Stimulated activated CD4-positive, alpha-beta T cell treated with anti-CD3 and anti-CD28 coated beads, TNF-alpha, amount 100 ng/mL, for 48 hours (primary cell): ENCODE results near the gene DNASE1L1.

Experiments
- DNase-seq, 3 donors: peaks; one replicate each; pipeline ENCODE4 v3.0.0-alpha.2; 2020; ENCODE audit warnings: low read depth in 3 of 3

Gene DNASE1L1

GRCh38 chrX:154436374-154436982 lies 27.4 kb upstream of the DNASE1L1 start:
- no peak for DNase-seq

GRCh38 chrX:154435171-154435733 lies 26.2 kb upstream of the DNASE1L1 start:
- no peak for DNase-seq

- no peak for DNase-seq
These were observed 25.5 kb upstream of the DNASE1L1 start for GRCh38 chrX:154434394-154435168.

GRCh38 chrX:154433605-154434004 lies 24.6 kb upstream of the DNASE1L1 start:
- no peak for DNase-seq

GRCh38 chrX:154432210-154432609 lies 23.2 kb upstream of the DNASE1L1 start:
- DNase-seq: no peak

- no peak for DNase-seq
These were observed 22.3 kb upstream of the DNASE1L1 start for GRCh38 chrX:154431341-154431740.

GRCh38 chrX:154430916-154431315 lies 21.9 kb upstream of the DNASE1L1 start:
- DNase-seq: no peak

- no peak for DNase-seq
These were observed 21.4 kb upstream of the DNASE1L1 start for GRCh38 chrX:154430479-154430878.

- DNase-seq: no peak
These were observed 20.7 kb upstream of the DNASE1L1 start for GRCh38 chrX:154429711-154430110.

GRCh38 chrX:154428176-154429171 lies 19.4 kb upstream of the DNASE1L1 start, which contains the start of gene ATP6AP1:
Gene ATP6AP1 (plus strand): TSS chrX:154428677. CDS start chrX:154428693, 16 bp downstream.
- peak; percentile 67 to 83 (median 70) for DNase-seq

GRCh38 chrX:154426916-154427770 lies 18.1 kb upstream of the DNASE1L1 start:
- DNase-seq: no peak

GRCh38 chrX:154420402-154420756 lies 11.3 kb upstream of the DNASE1L1 start:
- no peak for DNase-seq

- DNase-seq: no peak
These were observed 10.8 kb upstream of the DNASE1L1 start for GRCh38 chrX:154419688-154420401.

- DNase-seq: no peak
These were observed 10.1 kb upstream of the DNASE1L1 start for GRCh38 chrX:154419189-154419588.

- no peak for DNase-seq
These were observed 8.1 kb upstream of the DNASE1L1 start for GRCh38 chrX:154417157-154417556.

GRCh38 chrX:154413142-154413541 lies 4.1 kb upstream of the DNASE1L1 start:
- DNase-seq: no peak

GRCh38 chrX:154412468-154412867 lies 3.4 kb upstream of the DNASE1L1 start:
- DNase-seq: no peak

GRCh38 chrX:154411981-154412340 lies 2.9 kb upstream of the DNASE1L1 start:
- no peak for DNase-seq

GRCh38 chrX:154408659-154409221 lies 314 bp downstream of the DNASE1L1 start:
- DNase-seq: no peak

GRCh38 chrX:154404625-154405192 lies 4.3 kb downstream of the DNASE1L1 start:
- DNase-seq: no peak
